Activated naive CD4-positive, alpha-beta T cell treated with anti-CD3 and anti-CD28 coated beads, Interleukin-2, amount 50 U/mL, for 16 hours (primary cell): Measurements from ENCODE around the gene MUC5B.
"Not testable (repeated sequence)": the region's sequence is repeated elsewhere in the genome, so short reads cannot be mapped to it uniquely, and the experiment has no call there.

Experiments used
- DNase-seq: peaks from one replicate; pipeline ENCODE4 v3.0.0-alpha.2; 2020

The MUC5B gene

GRCh38 chr11:1252371-1253102, 29.7 kb downstream of the MUC5B start:
- no peak for DNase-seq

GRCh38 chr11:1253103-1253485, 30.2 kb downstream of the MUC5B start:
- no peak for DNase-seq

- no peak for DNase-seq
Measured at GRCh38 chr11:1254086-1254648, 31.3 kb downstream of the MUC5B start.

- no peak for DNase-seq
Measured at GRCh38 chr11:1254733-1255132, 31.9 kb downstream of the MUC5B start.

GRCh38 chr11:1255151-1255550, 32.3 kb downstream of the MUC5B start:
- DNase-seq, result no peak

GRCh38 chr11:1256257-1257045, 33.6 kb downstream of the MUC5B start:
- DNase-seq, result no peak

- DNase-seq, result no peak
Measured at GRCh38 chr11:1257366-1257765, 34.5 kb downstream of the MUC5B start.

- DNase-seq, result no peak
Measured at GRCh38 chr11:1257916-1258315, 35.0 kb downstream of the MUC5B start.

GRCh38 chr11:1258401-1259075, 35.7 kb downstream of the MUC5B start:
- DNase-seq, result no peak

- DNase-seq, result no peak
Measured at GRCh38 chr11:1259076-1259461, 36.2 kb downstream of the MUC5B start.

GRCh38 chr11:1259561-1259960, 36.7 kb downstream of the MUC5B start:
- DNase-seq, result no peak

- DNase-seq, result peak; percentile 34
Measured at GRCh38 chr11:1260023-1260501, 37.2 kb downstream of the MUC5B start.

- no peak for DNase-seq
Measured at GRCh38 chr11:1260620-1261019, 37.8 kb downstream of the MUC5B start.

GRCh38 chr11:1261241-1262071, 38.6 kb downstream of the MUC5B start:
- no peak for DNase-seq

GRCh38 chr11:1262172-1263006, 39.5 kb downstream of the MUC5B start:
- DNase-seq, result peak; percentile 89

GRCh38 chr11:1263010-1263409, 40.1 kb downstream of the MUC5B start:
- DNase-seq, result no peak

GRCh38 chr11:1264444-1264843, 41.6 kb downstream of the MUC5B start:
- DNase-seq, result peak; percentile 39

- DNase-seq, result not testable (repeated sequence)
Measured at GRCh38 chr11:1265480-1265879, 42.6 kb downstream of the MUC5B start.

- DNase-seq, result not testable (repeated sequence)
Measured at GRCh38 chr11:1266976-1267375, 44.1 kb downstream of the MUC5B start.

- DNase-seq, result no peak
Measured at GRCh38 chr11:1267441-1268100, 44.7 kb downstream of the MUC5B start.

- DNase-seq, result no peak
Measured at GRCh38 chr11:1269957-1270356, 47.1 kb downstream of the MUC5B start.
